CD4-positive, alpha-beta T cell treated with Interferon alpha-2 for 1 hour (primary cell): ENCODE results near the gene MAPK8.
A peak's percentile ranks its signal among the peaks of the same experiment; 100 is the strongest.

Experiments
- DNase-seq, 2 donors: peaks; one replicate each; pipeline ENCODE4 v3.0.0-alpha.2; 2020 to 2022

MAPK8 gene

DNA sequence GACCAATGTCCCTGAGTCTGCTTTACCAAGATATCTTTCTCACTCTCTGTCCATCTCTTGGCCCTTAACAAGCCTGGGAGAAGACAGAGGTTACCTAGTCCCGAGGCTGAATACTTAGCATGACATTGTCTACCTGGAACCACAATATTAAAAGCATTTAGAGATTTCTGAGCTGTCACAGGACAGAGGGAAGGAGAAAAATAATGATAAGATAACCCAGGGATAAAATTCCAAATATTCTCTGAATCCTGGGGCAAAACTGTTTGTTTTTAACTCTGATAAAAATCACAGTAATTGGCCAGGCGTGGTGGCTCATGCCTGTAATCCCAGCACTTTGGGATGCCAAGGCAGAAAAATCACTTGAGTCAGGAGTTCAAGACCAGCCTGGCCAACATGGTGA lies 12.0 kb upstream of the MAPK8 start:
- DNase-seq: no peak

DNA sequence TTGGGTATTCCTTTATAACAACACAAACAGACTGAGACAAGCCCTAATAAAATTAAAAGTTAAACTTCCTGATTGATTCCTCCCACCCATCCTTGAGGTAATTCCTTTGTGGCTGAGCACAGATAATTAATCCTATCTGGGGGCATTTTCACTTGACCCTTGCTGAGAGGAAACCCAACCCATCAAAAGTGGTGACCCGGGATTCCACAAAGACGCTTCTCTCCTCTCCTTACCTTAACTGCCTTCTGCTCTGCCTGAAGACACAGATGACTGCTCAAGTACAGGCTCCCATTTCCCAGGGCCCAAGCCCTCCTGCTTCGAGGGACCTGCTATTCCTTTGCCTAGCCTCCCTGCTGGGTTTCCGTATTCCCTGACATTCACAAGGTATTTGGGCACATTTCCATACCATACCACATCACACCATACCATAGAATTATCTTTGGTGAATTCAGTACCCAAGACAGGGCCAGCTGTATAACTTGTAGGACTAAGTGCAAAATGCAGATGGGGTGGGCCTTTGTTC lies 9.8 kb upstream of the MAPK8 start:
- no peak for DNase-seq

DNA sequence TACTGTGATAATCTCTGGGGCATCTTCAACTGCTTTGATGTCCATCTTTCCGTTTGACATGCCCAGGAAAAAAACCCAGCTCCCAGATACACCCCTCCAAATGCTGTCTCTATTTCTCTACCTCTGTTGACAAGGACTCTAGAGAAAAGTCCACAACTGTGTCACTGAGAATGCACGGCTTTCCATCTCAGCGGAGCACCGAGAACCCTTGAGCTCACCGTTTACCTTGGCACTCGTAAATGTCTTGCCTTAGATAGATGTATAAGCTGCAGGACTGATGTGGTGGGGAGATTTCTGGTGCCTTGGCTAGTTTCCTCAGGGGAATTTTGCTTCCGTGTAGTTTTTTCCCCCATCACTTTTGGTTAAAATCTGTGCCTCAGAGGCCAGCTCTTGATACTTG lies 7.4 kb upstream of the MAPK8 start:
- no peak for DNase-seq

DNA sequence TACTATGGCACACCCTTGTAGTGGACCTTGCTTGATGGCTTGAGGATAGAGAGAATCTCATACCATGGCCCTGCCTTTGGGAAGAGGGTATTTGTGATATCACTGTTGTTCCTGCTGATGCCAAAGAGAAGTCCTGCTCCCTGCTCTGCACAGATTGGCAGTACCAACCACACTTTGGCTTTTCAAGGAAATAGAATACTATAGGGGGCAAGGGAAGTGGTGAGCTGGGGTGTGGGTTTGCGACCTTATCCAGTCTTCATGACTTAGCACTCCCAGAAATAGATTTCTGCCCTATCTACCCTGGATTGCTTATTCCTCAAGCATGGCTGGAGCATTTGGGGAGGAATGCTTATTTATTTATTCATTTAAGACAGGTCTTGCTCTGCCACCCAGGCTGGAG lies 6.8 kb upstream of the MAPK8 start:
- no peak for DNase-seq

DNA sequence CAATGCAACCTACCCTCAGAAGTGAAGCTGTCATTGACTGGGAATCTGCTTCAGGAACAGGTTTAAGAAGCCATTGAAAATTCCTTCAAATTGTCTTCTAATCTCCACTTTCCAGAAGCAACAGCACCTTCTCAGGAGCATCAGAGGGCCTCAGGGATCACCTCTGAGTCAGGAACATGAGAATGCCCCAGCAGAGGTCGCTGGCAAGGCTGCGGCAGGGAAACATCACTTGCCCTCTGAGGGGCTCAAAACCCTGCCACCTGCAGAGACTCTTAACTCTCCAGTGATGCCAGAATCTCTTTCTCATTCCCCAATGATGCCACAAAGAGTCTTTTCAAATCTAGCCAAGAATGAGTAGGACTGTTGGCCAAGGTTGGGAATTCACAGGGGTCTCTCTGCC lies 5.9 kb upstream of the MAPK8 start:
- DNase-seq: no peak

- DNase-seq: no peak
Observed at GRCh38 chr10:48302515-48303476, 3.7 kb upstream of the MAPK8 start.

DNA sequence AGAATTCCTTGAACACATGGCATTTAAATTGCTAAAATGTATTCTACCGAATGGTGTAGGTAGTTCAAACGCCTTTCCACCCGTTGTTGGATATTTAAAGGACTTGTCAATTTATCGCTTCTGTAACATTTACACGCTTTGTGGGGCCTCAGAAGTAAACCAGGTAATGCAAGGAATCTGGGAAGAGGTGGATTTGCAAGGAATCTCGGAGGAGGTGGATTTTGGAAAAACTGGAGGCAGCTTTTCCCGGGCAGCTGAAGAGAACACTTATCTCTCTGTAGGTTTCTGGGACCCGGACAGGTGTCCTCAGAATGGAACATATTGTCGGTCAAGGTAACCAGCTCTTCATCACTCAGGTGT lies 592 bp upstream of the MAPK8 start:
- no peak for DNase-seq

DNA sequence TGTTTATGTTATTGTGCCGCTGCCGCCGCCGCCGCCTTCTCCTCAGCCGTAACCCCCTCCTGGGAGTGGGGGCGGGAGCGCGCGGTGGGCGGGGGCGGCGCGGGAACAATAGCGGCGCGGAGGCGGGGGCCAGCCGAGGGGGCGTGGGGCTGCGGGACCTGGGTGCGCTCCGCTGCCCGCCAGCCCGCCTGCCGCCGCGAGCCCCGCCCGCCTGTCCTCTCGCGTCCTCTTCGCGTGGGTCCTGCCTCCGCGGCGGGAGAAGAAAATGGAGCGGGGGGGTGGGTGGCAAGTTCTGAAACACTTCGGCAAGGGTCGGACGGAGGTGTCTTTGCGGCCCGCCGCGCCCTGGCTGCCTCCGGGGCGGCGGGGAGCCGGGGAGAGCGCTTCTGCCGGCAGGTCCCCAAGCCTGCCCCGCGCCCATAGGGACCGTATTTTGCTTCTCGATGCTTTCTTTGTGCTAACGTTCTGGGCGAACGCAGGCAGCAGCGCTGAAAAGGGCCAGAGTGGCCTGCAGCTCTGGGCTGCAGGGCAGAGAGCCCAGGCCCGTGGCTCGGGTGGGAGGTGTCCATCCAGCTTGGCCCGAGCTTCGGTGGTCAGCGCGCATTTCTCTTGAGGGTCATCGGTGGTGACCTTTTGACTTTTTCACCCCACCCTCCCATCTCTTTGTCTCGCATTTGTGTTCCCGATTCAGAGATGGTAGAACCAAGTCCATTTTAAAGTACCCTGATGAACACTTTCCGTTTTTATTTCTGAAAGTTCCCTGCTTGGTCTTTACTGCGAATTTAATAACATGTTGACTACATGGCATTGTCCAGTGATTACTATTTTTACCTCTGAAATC lies 613 bp downstream of the MAPK8 start:
- peak; percentile 69 to 84 for DNase-seq

GRCh38 chr10:48307711-48308018 lies 1.2 kb downstream of the MAPK8 start:
- no peak for DNase-seq

DNA sequence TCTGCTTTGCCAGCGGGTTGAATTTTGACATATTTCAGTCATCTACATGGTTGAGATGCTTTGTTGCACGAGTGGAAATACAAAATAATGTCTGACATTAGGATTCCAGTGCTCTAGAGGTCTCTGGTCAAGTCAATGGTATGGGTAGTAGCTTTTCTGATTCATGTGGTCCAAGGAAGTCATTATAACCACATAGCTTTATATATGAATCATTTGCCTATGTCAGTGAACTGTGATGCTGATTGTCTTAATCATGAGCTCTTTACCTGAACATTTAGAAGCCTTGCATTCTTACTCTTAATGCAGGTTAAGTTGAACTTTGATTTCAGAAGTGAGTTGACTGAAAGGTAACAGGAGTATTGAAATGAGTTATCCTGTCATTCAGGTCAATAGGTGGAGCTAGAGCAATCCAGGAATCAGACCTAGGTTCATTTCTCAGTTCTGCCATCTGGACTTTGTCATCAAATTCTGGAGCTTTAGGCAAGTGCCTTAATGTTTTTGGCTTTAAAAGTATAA lies 3.3 kb downstream of the MAPK8 start:
- peak in 1 of 2 donors; percentile 22 for DNase-seq

GRCh38 chr10:48314107-48314506 lies 7.6 kb downstream of the MAPK8 start:
- DNase-seq: no peak

GRCh38 chr10:48316236-48316635 lies 9.8 kb downstream of the MAPK8 start:
- no peak for DNase-seq

- DNase-seq: no peak
Observed at GRCh38 chr10:48317321-48317990, 11.0 kb downstream of the MAPK8 start.

GRCh38 chr10:48322017-48322416 lies 15.5 kb downstream of the MAPK8 start:
- no peak for DNase-seq

DNA sequence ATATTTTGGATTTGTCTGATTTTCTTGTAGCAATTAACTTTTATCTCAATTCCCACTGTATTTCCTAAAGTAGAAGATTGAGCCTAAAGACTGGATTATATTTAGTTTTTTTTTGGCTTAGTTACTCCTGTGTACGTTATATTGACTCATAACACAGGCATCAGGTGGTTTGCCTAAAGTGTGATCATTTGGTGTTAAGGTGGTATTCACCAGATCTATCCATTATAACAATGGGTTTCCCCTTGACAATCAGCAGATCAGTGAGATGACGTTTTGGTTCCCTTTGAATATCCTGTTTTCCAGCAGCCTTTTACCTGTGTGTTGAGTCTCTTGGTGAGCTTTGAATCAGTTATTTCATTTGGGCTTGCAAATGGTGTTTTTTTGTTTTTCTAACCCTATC lies 18.1 kb downstream of the MAPK8 start:
- DNase-seq: no peak

DNA sequence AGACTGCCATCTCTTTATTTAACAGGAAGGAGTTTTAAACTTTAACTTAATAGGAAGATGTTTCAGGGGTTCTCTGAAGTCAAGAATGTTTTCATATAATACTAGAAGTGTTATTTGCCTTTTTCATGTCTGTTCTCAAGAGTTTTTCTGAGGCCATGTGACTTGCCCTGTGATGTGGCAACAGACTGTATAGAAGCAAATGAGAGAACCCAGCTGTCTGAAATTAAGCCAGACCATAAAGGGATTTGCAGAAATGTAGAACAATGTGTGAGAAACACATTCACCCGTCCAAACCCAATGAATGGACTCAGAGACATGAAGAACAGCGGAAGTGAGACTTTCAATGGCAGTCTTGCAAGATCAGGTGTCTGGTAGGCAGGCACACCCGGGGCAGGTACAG lies 23.8 kb downstream of the MAPK8 start:
- no peak for DNase-seq

- DNase-seq: no peak
Observed at GRCh38 chr10:48331436-48331835, 25.0 kb downstream of the MAPK8 start.

- no peak for DNase-seq
Observed at GRCh38 chr10:48332166-48332870, 25.8 kb downstream of the MAPK8 start.

GRCh38 chr10:48332871-48333216 lies 26.4 kb downstream of the MAPK8 start:
- DNase-seq: no peak

- DNase-seq: no peak
Observed at GRCh38 chr10:48333856-48334255, 27.4 kb downstream of the MAPK8 start.

GRCh38 chr10:48335788-48336187 lies 29.3 kb downstream of the MAPK8 start:
- DNase-seq: no peak

GRCh38 chr10:48336978-48337599 lies 30.6 kb downstream of the MAPK8 start:
- no peak for DNase-seq
